Gastrocnemius medialis (tissue), 4 donors: Measurements from ENCODE around the gene UMAD1. TPM values are rescaled to one million over a fixed set of nuclear protein-coding genes. Genes with fewer than 3 reads are reported as not detected.
A peak's percentile ranks its signal among the peaks of the same experiment; 100 is the strongest.
"Not testable (repeated sequence)": the region's sequence is repeated elsewhere in the genome, so short reads cannot be mapped to it uniquely, and the experiment has no call there.

Experiments used
- ATAC-seq, 2 donors: fragments of 150-250 bp; one replicate each; pipeline ENCODE4 v1.9.1; 2016
- DNase-seq, 2 donors: peaks; one replicate each; pipeline ENCODE4 v3.0.0-alpha.2; 2019
- H3K27ac ChIP-seq, 4 donors: fragments of 200-600 bp; sonication (generic); 1 replicate in 1 of 4; 2 replicates in 3 of 4; pipeline ENCODE4 v1.5.1; 2016 to 2018; ENCODE audit warnings: mild to moderate bottlenecking in 2 of 4, moderate library complexity in 1 of 4
- H3K27me3 ChIP-seq, 3 donors: fragments of 200-600 bp; sonication (generic) in 2 of 3; 1 replicate in 1 of 3; 2 replicates in 2 of 3; pipeline versions ENCODE4 v1.5.1 to v1.6.0; 2016 to 2019; ENCODE audit warnings: mild to moderate bottlenecking in 1 of 3, moderate library complexity in 1 of 3
- H3K36me3 ChIP-seq, 2 donors: fragments of 200-600 bp; sonication (generic) in 1 of 2; one replicate each; pipeline ENCODE4 v1.5.1; 2017 to 2018
- H3K4me1 ChIP-seq, 2 donors: fragments of 200-600 bp; sonication (generic) in 1 of 2; one replicate each; pipeline ENCODE4 v1.5.1; 2016 to 2017; ENCODE audit warnings: mild to moderate bottlenecking in 2 of 2
- H3K4me3 ChIP-seq, 4 donors: fragments of 200-600 bp; sonication (generic) in 3 of 4; 1 replicate in 1 of 4; 2 replicates in 3 of 4; pipeline ENCODE4 v1.5.1; 2016 to 2019; ENCODE audit warnings: mild to moderate bottlenecking in 2 of 4
- H3K9me3 ChIP-seq, 3 donors: fragments of 200-600 bp; sonication (generic) in 2 of 3; 1 replicate in 1 of 3; 2 replicates in 2 of 3; pipeline ENCODE4 v1.5.1; 2016 to 2019
- CTCF ChIP-seq, 5 experiments: fragments of 450-650 bp in 3 of 5; fragments of 200-600 bp in 2 of 5; sonication (generic) in 2 of 5; IDR thresholded peaks in 4 of 5; conservative IDR thresholded peaks in 1 of 5; 1 replicate in 4 of 5; 2 replicates in 1 of 5; pipeline ENCODE4 v1.5.1; 2016 to 2019; ENCODE audit warnings: antibody characterized with exemption in 5 of 5, mild to moderate bottlenecking in 3 of 5, moderate library complexity in 3 of 5
- POLR2A ChIP-seq, 2 donors: fragments of 450-650 bp; IDR thresholded peaks; one replicate each; pipeline ENCODE4 v1.6.1; 2017; ENCODE audit warnings: antibody characterized with exemption in 2 of 2, mild to moderate bottlenecking in 2 of 2, moderate library complexity in 2 of 2
- in situ Hi-C, 4 donors: fragments of 200-750 bp; cut with MboI; loops; one replicate each; pipeline versions ENCODE4 v1.15.0 to v1.8.0; 2017; ENCODE audit warnings: low sequenced_read_pairs in 4 of 4
- intact Hi-C: fragments of 100-400 bp; cut with DNase I; formaldehyde crosslinking; loops from one replicate; pipeline ENCODE4 v1.15.1; 2023; ENCODE audit warnings: low total_unique reads
- total RNA-seq, 4 donors: library from RNA; depleted of rRNA; stranded (reverse); fragments of >200 nt; gene quantifications; one replicate each; pipeline versions ENCODE4 v1.1.0 to v1.2.3, GENCODE V29; 2016

The UMAD1 gene
- total RNA-seq, 4 donors from 2014 or later: 10.2 to 16.0 (median 11.1) TPM

GRCh38 chr7:7652798-7653540, 12.4 kb downstream of the UMAD1 start:
- no peak for ATAC-seq
- in situ Hi-C loops: loop anchor here in 1 of 4 donors (25.0 kb wide), 1 partner anchor 559 kb away; no protein-coding TSS in a partner anchor

GRCh38 chr7:7653593-7654187, 13.1 kb downstream of the UMAD1 start:
- Histone ChIP-seq H3K27ac (no peak overlapping the region), H3K4me3 (no peak overlapping the region), H3K27me3 (no peaks in the 10 kb centered on the region), H3K9me3 (no peaks in the 10 kb centered on the region), H3K4me1 (peaks cover 7 to 15% of the 10 kb centered on the region in 2 donors), H3K36me3 (no peaks in the 10 kb centered on the region)
- intact Hi-C loops (no loop called here), in situ Hi-C loops (loop anchor here in 1 of 4 donors (25.0 kb wide), 1 partner anchor 559 kb away; no protein-coding TSS in a partner anchor)
- no peak for ATAC-seq
- DNase-seq: no peak
- TF ChIP-seq POLR2A (IDR thresholded peaks at IDR 0.05) (no peak), CTCF (IDR thresholded peaks at IDR 0.05 in 4 of 5, conservative IDR thresholded peaks at IDR 0.05 in 1 of 5) (peak in 2 of 5 experiments; percentile 16 to 28)

More at GRCh38 chr7:7652798-7653540, 12.4 kb downstream of the UMAD1 start:
- Histone ChIP-seq H3K4me1 (peaks cover 7 to 15% of the 10 kb centered on the region in 2 donors), H3K27me3 (no peaks in the 10 kb centered on the region), H3K4me3 (no peak overlapping the region), H3K36me3 (no peaks in the 10 kb centered on the region), H3K9me3 (no peaks in the 10 kb centered on the region), H3K27ac (no peak overlapping the region)
- DNase-seq: no peak
- intact Hi-C loops: no loop called here
- TF ChIP-seq CTCF (IDR thresholded peaks at IDR 0.05 in 4 of 5, conservative IDR thresholded peaks at IDR 0.05 in 1 of 5) (no peak), POLR2A (IDR thresholded peaks at IDR 0.05) (no peak)

- Histone ChIP-seq H3K4me3 (no peak overlapping the region), H3K27ac (no peak overlapping the region), H3K36me3 (no peaks in the 10 kb centered on the region), H3K9me3 (no peaks in the 10 kb centered on the region), H3K4me1 (peaks cover 7 to 15% of the 10 kb centered on the region in 2 donors), H3K27me3 (no peaks in the 10 kb centered on the region)
- in situ Hi-C loops (loop anchor here in 1 of 4 donors (25.0 kb wide), 1 partner anchor 557 kb away; no protein-coding TSS in a partner anchor), intact Hi-C loops (no loop called here)
- ATAC-seq (no peak), DNase-seq (no peak)
- TF ChIP-seq CTCF (IDR thresholded peaks at IDR 0.05 in 4 of 5, conservative IDR thresholded peaks at IDR 0.05 in 1 of 5): no peak
- no peak for TF ChIP-seq POLR2A (IDR thresholded peaks at IDR 0.05)
Observed at GRCh38 chr7:7654964-7655715, 14.6 kb downstream of the UMAD1 start.

GRCh38 chr7:7656459-7656858, 15.9 kb downstream of the UMAD1 start:
- H3K27me3 ChIP-seq, H3K9me3 ChIP-seq, DNase-seq, H3K4me3 ChIP-seq, intact Hi-C loops, ATAC-seq, H3K36me3 ChIP-seq, H3K27ac ChIP-seq: not testable (repeated sequence)
- in situ Hi-C loops: loop anchor here in 1 of 4 donors (25.0 kb wide), 1 partner anchor 556 kb away; no protein-coding TSS in a partner anchor
- H3K4me1 ChIP-seq: peaks cover 7 to 15% of the 10 kb centered on the region in 2 donors
